MM.1S (cell line): Measurements from ENCODE around the gene WDR26.

Experiments
- CTCF ChIP-seq: fragments of 300-600 bp; sonication (generic); IDR thresholded peaks from 2 replicates; pipeline ENCODE4 v1.5.1; 2016; ENCODE audit warnings: antibody characterized with exemption, low read length, mixed read lengths
- EZH2phosphoT487 ChIP-seq: fragments of 300-600 bp; sonication (generic); IDR thresholded peaks from 2 replicates; pipeline ENCODE4 v1.6.1; 2018; ENCODE audit warnings: antibody characterized with exemption, low read length

- no peak for TF ChIP-seq CTCF
- TF ChIP-seq EZH2phosphoT487: no peak
These were observed 76.4 kb downstream of the WDR26 start for GRCh38 chr1:224358237-224358636.
